ENCODE results near the gene MTMR10. TPM values are rescaled to one million over a fixed set of nuclear protein-coding genes. Genes with fewer than 3 reads are reported as not detected.
A peak's percentile ranks its signal among the peaks of the same experiment; 100 is the strongest.

Gene MTMR10
- total RNA-seq, 1 donor from 2014 or later = 29.2 TPM

DNA sequence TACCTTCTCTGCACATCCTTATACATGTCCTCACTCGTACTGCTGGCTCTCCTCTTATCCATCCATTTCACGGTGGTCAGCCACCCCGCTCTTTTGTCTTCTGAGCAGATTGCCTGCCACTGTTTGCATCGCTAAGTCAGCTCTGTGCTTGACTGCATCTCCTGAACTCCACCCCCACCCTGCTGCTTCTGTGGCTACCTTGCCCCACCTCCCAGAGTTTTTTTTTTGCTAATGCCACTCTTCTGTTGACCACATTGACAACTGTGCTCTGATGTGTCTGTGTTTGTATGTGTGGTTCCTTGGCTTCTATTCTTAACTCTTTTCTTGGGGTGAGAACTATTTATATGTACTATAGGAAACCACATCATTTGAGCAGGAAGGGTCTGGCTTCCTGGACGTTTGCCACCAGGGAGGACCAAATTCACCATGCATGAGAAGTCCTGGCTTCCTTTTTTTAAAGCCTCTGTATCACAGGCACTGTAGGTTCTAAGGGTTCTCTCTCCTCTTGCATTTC is 12.8 kb upstream of the MTMR10 start:
- Histone ChIP-seq H3K4me1 (no peaks in the 10 kb centered on the region), H3K4me3 (no peak overlapping the region), H3K36me3 (no peaks in the 10 kb centered on the region), H3K27me3 (no peaks in the 10 kb centered on the region), H3K27ac (no peak overlapping the region), H3K9me3 (no peaks in the 10 kb centered on the region)
- no peak for DNase-seq (ENCODE audit: extremely low spot score in 2 of 2)
- no peak for TF ChIP-seq CTCF (IDR thresholded peaks at IDR 0.05)
- no peak for TF ChIP-seq POLR2AphosphoS5 (IDR thresholded peaks at IDR 0.05; ENCODE audit: insufficient read depth in 1 of 2, low read depth in 1 of 2)
- intact Hi-C loops (cut with DNase I) = no loop called here

- H3K9me3 ChIP-seq = no peaks in the 10 kb centered on the region
- H3K27ac ChIP-seq = no peak overlapping the region
- intact Hi-C loops (cut with DNase I) = no loop called here
- H3K4me3 ChIP-seq = no peak overlapping the region
- DNase-seq (ENCODE audit: extremely low spot score in 2 of 2) = no peak
- H3K4me1 ChIP-seq = no peaks in the 10 kb centered on the region
- no peaks in the 10 kb centered on the region for H3K27me3 ChIP-seq
- no peaks in the 10 kb centered on the region for H3K36me3 ChIP-seq
- no peak for TF ChIP-seq POLR2A (IDR thresholded peaks at IDR 0.05)
- no peak for TF ChIP-seq CTCF (IDR thresholded peaks at IDR 0.05)
- no peak for TF ChIP-seq POLR2AphosphoS5 (IDR thresholded peaks at IDR 0.05; ENCODE audit: insufficient read depth in 1 of 2, low read depth in 1 of 2)
Observed at GRCh38 chr15:31001702-31002101, 10.3 kb upstream of the MTMR10 start.

DNA sequence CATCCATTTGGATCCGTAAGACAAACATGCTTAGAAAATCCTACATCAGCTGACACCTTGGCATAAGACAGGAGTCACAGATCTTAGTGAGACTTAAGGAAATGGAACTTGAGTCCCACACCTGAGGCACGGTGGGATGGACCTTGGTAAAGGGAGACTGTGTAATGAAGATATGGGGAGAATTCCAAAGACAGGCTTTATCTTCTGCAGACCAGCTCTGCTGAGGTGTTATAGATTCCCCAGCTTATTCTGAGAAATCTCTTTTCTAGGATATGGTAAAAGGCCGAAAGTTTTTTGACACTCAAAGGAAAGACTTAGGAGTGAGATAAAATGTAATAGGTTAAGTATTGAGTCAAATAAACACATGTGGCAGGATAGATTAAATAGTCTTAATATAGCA is 8.3 kb upstream of the MTMR10 start:
- H3K27ac ChIP-seq = no peak overlapping the region
- TF ChIP-seq CTCF (IDR thresholded peaks at IDR 0.05) (no peak), POLR2AphosphoS5 (IDR thresholded peaks at IDR 0.05; ENCODE audit: insufficient read depth in 1 of 2, low read depth in 1 of 2) (no peak), POLR2A (IDR thresholded peaks at IDR 0.05) (no peak)
- intact Hi-C loops (cut with DNase I) = no loop called here
- H3K27me3 ChIP-seq = no peaks in the 10 kb centered on the region
- no peak overlapping the region for H3K4me3 ChIP-seq
- no peaks in the 10 kb centered on the region for H3K36me3 ChIP-seq
- no peak for DNase-seq (ENCODE audit: extremely low spot score in 2 of 2)
- no peaks in the 10 kb centered on the region for H3K4me1 ChIP-seq
- no peaks in the 10 kb centered on the region for H3K9me3 ChIP-seq

DNA sequence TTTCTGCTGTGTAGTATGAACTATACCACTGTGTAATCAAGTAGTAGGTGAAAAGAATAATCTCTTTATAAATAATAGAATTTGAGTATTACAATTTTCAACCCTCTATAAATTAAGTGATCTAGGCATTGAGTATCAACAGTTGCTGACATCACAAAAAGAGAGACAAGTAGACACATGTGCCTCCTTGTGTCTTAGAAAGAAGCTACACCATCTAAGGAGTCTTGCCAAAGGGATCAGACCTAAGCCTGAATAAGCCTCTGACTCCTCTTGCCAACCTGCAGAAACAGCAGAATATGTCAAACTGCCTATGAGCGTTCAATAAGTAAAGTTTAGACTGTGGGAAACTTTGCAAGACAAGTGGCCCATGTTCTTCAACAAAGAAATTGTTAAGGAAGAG is 5.8 kb upstream of the MTMR10 start:
- DNase-seq (ENCODE audit: extremely low spot score in 2 of 2) = no peak
- Histone ChIP-seq H3K36me3 (no peaks in the 10 kb centered on the region), H3K27ac (no peak overlapping the region), H3K4me3 (no peak overlapping the region), H3K9me3 (no peaks in the 10 kb centered on the region), H3K4me1 (no peaks in the 10 kb centered on the region), H3K27me3 (no peaks in the 10 kb centered on the region)
- peak in 1 of 2 donors; percentile 71 for TF ChIP-seq POLR2AphosphoS5 (IDR thresholded peaks at IDR 0.05; ENCODE audit: insufficient read depth in 1 of 2, low read depth in 1 of 2)
- TF ChIP-seq POLR2A (IDR thresholded peaks at IDR 0.05) = no peak
- intact Hi-C loops (cut with DNase I) = no loop called here

GRCh38 chr15:30992249-30992864 is 929 bp upstream of the MTMR10 start:
- peak overlapping the region; percentile 91 to 99 for H3K4me3 ChIP-seq
- H3K9me3 ChIP-seq = no peaks in the 10 kb centered on the region
- DNase-seq (ENCODE audit: extremely low spot score in 2 of 2) = no peak
- TF ChIP-seq CTCF (IDR thresholded peaks at IDR 0.05) (no peak), POLR2A (IDR thresholded peaks at IDR 0.05) (no peak), POLR2AphosphoS5 (IDR thresholded peaks at IDR 0.05; ENCODE audit: insufficient read depth in 1 of 2, low read depth in 1 of 2) (no peak)
- H3K36me3 ChIP-seq = no peaks in the 10 kb centered on the region
- intact Hi-C loops (cut with DNase I) = no loop called here
- H3K27ac ChIP-seq = peak overlapping the region; percentile 96
- H3K4me1 ChIP-seq = peaks cover 32% of the 10 kb centered on the region
- no peaks in the 10 kb centered on the region for H3K27me3 ChIP-seq

Measured in vagina (tissue), 2 donors.